Vagina (tissue), 2 donors: Measurements from ENCODE around the gene CSMD2.

ENCODE experiments used
- POLR2A ChIP-seq, 2 donors: fragments of 450-650 bp; IDR thresholded peaks; one replicate each; pipeline ENCODE4 v1.6.1; 2017; ENCODE audit warnings: antibody characterized with exemption in 2 of 2, mild to moderate bottlenecking in 2 of 2, moderate library complexity in 2 of 2
- TF ChIP-seq, protein P1 (sequence below), 3 experiments: fragments of 450-650 bp in 2 of 3; fragments of 200-600 bp in 1 of 3; sonication (generic) in 1 of 3; IDR thresholded peaks; one replicate each; pipeline ENCODE4 v1.5.1; 2017 to 2019; ENCODE audit warnings: antibody characterized with exemption in 3 of 3, mild to moderate bottlenecking in 2 of 3, moderate library complexity in 2 of 3

GRCh38 chr1:33610391-33610790 is 554.6 kb downstream of the CSMD2 start:
- TF ChIP-seq, protein P1, sequence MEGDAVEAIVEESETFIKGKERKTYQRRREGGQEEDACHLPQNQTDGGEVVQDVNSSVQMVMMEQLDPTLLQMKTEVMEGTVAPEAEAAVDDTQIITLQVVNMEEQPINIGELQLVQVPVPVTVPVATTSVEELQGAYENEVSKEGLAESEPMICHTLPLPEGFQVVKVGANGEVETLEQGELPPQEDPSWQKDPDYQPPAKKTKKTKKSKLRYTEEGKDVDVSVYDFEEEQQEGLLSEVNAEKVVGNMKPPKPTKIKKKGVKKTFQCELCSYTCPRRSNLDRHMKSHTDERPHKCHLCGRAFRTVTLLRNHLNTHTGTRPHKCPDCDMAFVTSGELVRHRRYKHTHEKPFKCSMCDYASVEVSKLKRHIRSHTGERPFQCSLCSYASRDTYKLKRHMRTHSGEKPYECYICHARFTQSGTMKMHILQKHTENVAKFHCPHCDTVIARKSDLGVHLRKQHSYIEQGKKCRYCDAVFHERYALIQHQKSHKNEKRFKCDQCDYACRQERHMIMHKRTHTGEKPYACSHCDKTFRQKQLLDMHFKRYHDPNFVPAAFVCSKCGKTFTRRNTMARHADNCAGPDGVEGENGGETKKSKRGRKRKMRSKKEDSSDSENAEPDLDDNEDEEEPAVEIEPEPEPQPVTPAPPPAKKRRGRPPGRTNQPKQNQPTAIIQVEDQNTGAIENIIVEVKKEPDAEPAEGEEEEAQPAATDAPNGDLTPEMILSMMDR (IDR thresholded peaks at IDR 0.05), result no peak
- TF ChIP-seq POLR2A (IDR thresholded peaks at IDR 0.05), result no peak
